GM18526 (cell line): ENCODE measurements around the gene ABCF2.

Experiments
- POLR2A ChIP-seq: IDR thresholded peaks from 3 replicates; pipeline ENCODE4 v1.6.1; 2011; ENCODE audit not compliant: insufficient read length; ENCODE audit errors: extremely low read depth

Gene ABCF2

GRCh38 chr7:151257990-151258389, 31.0 kb upstream of the ABCF2 start:
- TF ChIP-seq POLR2A: no peak

- no peak for TF ChIP-seq POLR2A
Observed at GRCh38 chr7:151256410-151257045, 29.5 kb upstream of the ABCF2 start.

DNA sequence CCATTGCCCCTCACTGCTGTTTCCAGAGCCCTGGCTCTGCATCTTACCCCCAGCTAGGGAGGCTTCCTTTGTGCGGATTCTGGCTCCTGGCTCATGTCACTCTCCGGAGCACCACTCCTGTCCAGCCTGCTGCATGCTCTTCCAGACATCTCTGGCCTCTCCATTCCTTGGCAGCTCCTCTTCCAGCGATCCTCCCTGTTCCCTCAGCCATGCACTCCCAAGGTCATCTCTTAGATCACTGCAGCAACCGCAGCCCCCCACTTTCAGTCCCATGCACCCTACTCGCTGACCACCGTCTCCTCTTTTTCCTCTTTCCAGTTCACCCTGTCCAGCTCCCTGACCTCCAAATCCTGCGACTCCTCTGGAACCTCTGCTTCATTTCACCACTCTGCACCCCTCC, 28.4 kb upstream of the ABCF2 start:
- TF ChIP-seq POLR2A: no peak

DNA sequence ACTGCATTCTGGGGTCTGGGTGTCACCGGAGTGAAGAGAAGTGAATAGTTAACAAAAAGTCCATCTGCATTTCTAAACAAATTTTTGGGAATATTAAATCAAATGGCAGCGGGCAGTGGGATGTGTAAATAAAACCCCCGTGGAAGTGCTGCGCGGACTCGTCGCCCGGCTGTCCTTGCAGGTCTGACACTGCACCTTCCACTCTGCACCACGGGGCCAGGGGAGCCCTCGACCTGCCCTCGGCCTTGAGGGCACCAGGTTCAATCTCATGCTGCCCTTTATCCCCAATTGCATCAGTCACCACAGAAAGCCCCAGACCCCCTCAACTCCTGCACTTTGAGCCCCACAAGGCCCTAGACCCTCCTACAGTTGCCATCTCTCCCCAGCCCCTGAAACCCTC, 27.8 kb upstream of the ABCF2 start:
- TF ChIP-seq POLR2A: no peak

DNA sequence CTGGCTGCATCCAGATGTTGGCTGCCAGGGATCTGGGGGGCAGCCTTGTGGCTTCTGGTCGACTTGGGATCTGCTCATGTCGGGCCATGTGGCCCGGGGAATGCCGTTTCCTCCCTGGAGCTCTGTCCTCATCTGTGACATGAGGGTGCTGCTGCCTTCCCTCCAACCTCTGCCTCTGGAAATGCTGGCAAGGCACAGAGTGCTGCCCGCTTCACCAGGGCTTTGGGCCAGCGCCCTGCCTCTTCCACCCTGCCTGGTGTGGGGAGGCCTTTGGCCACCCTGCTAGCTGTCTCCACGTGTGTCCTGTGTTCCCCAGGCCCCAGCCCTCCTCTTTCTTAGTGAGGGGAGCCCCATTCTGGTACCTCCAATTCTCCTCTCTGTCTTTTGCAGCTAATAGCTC, 27.3 kb upstream of the ABCF2 start:
- no peak for TF ChIP-seq POLR2A

DNA sequence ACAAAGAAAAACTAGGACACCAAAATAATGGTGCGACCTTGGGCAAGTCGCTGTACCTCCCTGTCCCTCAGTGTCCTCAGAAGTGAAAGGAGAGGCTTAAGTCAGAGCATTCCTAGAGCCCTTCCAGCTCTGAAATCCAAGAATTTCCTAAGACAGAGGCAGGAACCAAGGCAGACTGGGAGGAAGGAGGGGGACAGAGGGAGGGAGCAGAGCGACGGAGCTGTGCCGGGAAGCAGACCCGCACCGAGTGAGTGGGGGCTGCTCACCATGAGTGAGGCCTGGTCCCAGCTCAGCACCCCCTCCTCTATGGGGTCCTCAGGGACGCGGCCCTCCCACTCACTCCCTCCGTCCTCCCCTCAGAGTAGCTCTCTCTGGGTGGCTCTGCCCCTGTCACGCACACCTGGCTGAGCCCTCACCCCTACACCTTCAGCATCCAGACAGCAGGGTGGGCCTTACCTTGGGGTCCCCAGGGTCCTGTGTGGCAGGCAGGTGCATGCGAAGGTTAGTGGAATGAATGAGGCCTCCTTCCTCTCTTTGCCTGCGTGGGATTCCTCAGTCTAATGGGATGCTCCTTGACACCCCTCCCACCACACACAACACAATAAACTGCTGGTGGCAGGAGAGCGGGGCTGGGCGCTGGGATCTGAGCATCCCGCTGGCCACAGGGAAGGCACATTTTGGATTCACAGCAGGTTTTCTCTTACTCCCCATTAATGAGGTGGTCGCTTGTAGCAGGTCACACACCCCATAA, 26.1 kb upstream of the ABCF2 start:
- no peak for TF ChIP-seq POLR2A

GRCh38 chr7:151252561-151252835, 25.5 kb upstream of the ABCF2 start:
- no peak for TF ChIP-seq POLR2A

GRCh38 chr7:151251689-151252560, 24.9 kb upstream of the ABCF2 start:
- TF ChIP-seq POLR2A: no peak

DNA sequence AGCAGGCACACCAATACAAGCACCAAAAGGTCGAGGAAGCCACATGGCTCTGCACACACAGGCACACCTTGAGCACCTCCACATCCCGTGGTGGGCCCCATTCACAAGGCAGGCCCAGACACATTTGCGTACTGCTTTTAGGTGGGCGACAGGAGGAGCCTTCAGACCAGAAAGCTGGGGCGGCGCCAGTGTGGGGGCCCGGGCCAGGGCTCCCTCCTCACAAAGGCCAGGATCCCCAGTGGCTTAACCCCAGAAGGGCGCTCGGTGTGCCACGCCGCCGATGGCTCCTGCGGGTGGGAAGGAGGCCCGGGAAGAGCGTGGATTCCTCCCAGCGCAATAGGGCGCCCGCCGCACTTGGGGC, 24.3 kb upstream of the ABCF2 start:
- TF ChIP-seq POLR2A: no peak

DNA sequence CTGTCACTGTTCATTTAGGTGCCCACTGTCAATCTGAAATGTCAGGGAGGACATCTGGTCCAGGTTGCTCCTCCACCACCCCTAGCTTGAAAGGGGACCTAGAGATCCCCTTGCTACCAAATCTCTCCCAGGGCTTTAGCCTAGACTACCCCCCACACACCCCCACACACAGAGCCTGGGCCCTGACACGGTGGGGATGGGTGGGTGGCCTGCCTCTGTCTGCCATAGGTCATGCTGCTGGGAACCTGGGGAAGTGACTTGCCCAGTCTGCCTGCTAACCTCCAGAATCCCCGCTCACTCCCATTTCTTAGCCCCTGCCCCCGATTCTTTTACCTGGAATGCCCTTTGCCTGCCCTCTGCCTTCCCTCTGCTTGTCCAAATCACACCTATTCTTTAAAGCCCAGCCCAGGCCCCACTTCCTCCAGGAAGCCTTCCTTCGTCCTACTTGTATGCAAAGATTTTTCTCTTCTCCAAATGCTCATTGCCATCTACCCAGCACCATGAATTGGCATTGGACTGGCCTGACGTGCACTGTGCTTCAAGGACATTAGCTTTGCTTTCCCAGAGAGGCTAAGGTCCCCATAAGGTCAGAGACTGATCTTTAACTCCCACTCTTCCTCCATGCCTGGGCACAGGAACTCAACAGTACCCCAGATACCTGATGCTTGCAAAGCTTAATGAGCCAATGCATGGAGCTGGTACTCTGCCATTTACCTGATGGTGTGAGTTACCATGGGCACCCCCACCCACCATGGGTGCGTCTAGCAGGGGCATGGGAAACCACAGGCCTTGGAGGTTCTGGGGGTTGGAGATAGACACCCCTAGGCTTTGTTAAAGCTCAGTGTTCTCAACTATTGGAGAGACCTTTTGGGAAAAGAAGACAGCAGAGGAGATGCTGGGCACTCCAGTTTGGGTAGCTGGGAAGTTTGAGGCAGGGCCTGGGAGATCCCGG, 23.5 kb upstream of the ABCF2 start:
- no peak for TF ChIP-seq POLR2A

- no peak for TF ChIP-seq POLR2A
Observed at GRCh38 chr7:151249732-151250072, 22.7 kb upstream of the ABCF2 start.

DNA sequence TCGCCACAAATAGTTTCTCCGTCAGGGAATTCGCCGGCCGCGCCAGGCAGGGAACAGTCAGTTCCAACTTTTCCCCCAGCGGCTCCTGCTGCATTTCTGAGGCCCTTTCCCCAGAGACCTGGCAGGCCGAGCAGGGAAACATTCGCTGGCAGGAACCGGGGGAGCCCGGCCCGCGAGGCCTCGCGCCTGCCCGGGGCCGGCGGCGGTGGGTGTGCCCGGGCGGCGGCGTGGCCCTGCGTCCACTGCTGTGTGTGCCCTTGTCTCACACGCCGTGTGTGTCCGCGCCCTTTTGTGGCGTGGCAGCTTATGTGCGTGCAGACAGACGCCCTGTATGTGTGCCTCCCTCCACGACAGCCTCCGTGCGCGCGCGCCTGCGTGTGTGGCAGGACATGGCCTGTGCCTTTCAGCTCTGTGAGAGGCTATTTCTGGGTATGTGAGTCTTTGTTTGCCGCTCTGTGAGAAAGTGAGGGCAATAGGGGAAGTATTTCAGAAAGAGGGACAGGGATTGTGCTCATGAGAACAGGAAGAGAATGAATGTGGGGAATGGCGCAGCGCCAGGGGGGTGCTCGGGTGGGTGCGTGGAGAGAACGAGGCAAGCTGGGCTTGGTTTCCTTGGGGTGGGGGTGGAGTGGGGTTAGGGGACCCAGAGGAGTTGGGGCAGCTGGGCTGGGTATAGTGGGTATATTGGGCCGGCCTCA, 22.2 kb upstream of the ABCF2 start:
- no peak for TF ChIP-seq POLR2A

GRCh38 chr7:151248346-151249033, 21.5 kb upstream of the ABCF2 start, which contains the start of gene SMARCD3:
TSS of gene SMARCD3 (minus strand) at chr7:151248694. CDS start at chr7:151248562, 132 bp downstream.
- TF ChIP-seq POLR2A: no peak
